Lower leg skin (tissue), 4 donors: ENCODE data around the gene UPK2. TPM values are rescaled to one million over a fixed set of nuclear protein-coding genes. Genes with fewer than 3 reads are reported as not detected.

Experiments
- DNase-seq, 2 donors: peaks; one replicate each; pipeline ENCODE4 v3.0.0-alpha.2; 2019; ENCODE audit warnings: low spot score in 2 of 2
- H3K4me3 ChIP-seq: fragments of 200-600 bp; sonication (generic); 2 replicates; pipeline ENCODE4 v1.5.1; 2017; ENCODE audit warnings: mild to moderate bottlenecking, low read depth; ENCODE audit not compliant: poor library complexity, severe bottlenecking
- CTCF ChIP-seq, 3 donors: fragments of 450-650 bp; IDR thresholded peaks; one replicate each; pipeline ENCODE4 v1.5.1; 2016; ENCODE audit warnings: antibody characterized with exemption in 3 of 3, mild to moderate bottlenecking in 3 of 3, moderate library complexity in 2 of 3
- POLR2A ChIP-seq, 2 donors: fragments of 450-650 bp; IDR thresholded peaks; one replicate each; pipeline ENCODE4 v1.6.1; 2016 to 2017; ENCODE audit warnings: antibody characterized with exemption in 2 of 2, mild to moderate bottlenecking in 1 of 2, moderate library complexity in 1 of 2
- WGBS, 2 donors: methylation state at CpG; one replicate each; pipeline ENCODE4 v1.1.5; 2018; 5-methylcytosine and 5-hydroxymethylcytosine counted together
- intact Hi-C: fragments of 100-400 bp; cut with DNase I; formaldehyde crosslinking; loops from one replicate; pipeline ENCODE4 v1.15.0; 2023; ENCODE audit warnings: low total_unique reads
- total RNA-seq, 4 donors: library from RNA; depleted of rRNA; stranded (reverse); fragments of >200 nt; gene quantifications; one replicate each; pipeline ENCODE4 v1.1.0, GENCODE V29; 2016

UPK2 gene
- total RNA-seq, 4 donors from 2014 or later, result not detected

GRCh38 chr11:118913411-118914125 is 42.5 kb upstream of the UPK2 start:
- TF ChIP-seq POLR2A (IDR thresholded peaks at IDR 0.05) (no peak), CTCF (IDR thresholded peaks at IDR 0.05) (no peak)
- no peak overlapping the region for H3K4me3 ChIP-seq
- 3 to 14% methylated on average over 9 of the region's 9 CpGs for WGBS, 2 donors
- DNase-seq, result no peak
- intact Hi-C loops, result no loop called here

- intact Hi-C loops, result no loop called here
- no peak overlapping the region for H3K4me3 ChIP-seq
- no peak for DNase-seq
- TF ChIP-seq POLR2A (IDR thresholded peaks at IDR 0.05) (no peak), CTCF (IDR thresholded peaks at IDR 0.05) (no peak)
- WGBS, 2 donors, result 16 to 19% methylated on average over 12 to 13 of the region's 15 CpGs
Measured at GRCh38 chr11:118914178-118914918, 41.8 kb upstream of the UPK2 start.

- intact Hi-C loops, result no loop called here
- TF ChIP-seq CTCF (IDR thresholded peaks at IDR 0.05) (no peak), POLR2A (IDR thresholded peaks at IDR 0.05) (no peak)
- DNase-seq, result no peak
- no peak overlapping the region for H3K4me3 ChIP-seq
- 73 to 89% methylated on average over 4 of the region's 4 CpGs for WGBS, 2 donors
Measured at GRCh38 chr11:118914987-118915386, 41.1 kb upstream of the UPK2 start.

GRCh38 chr11:118915396-118915795 is 40.7 kb upstream of the UPK2 start:
- no peak overlapping the region for H3K4me3 ChIP-seq
- TF ChIP-seq CTCF (IDR thresholded peaks at IDR 0.05), result no peak
- no peak for TF ChIP-seq POLR2A (IDR thresholded peaks at IDR 0.05)
- DNase-seq, result no peak
- 77 to 92% methylated on average over 2 of the region's 2 CpGs for WGBS, 2 donors
- intact Hi-C loops, result no loop called here

GRCh38 chr11:118915941-118916841 is 39.9 kb upstream of the UPK2 start:
- intact Hi-C loops, result no loop called here
- TF ChIP-seq POLR2A (IDR thresholded peaks at IDR 0.05) (no peak), CTCF (IDR thresholded peaks at IDR 0.05) (no peak)
- H3K4me3 ChIP-seq, result no peak overlapping the region
- 28 to 55% methylated on average over 7 to 10 of the region's 10 CpGs for WGBS, 2 donors
- DNase-seq, result no peak
